Memory B cell (primary cell): Measurements from ENCODE around the gene CTAGE6.
"Not testable (repeated sequence)": the region's sequence is repeated elsewhere in the genome, so short reads cannot be mapped to it uniquely, and the experiment has no call there.

Source experiments
- ATAC-seq: fragments of 150-1000 bp; cut with Tn5 transposase; 2 replicates; pipeline ENCODE4 v1.10.0; 2021; ENCODE audit warnings: low read depth, mild to moderate bottlenecking, moderate library complexity
- DNase-seq, 2 donors: peaks; one replicate each; pipeline ENCODE4 v3.0.0; 2022; ENCODE audit warnings: low spot score in 2 of 2
- H3K27ac Mint-ChIP-seq: one replicate; pipeline ENCODE4 v1.8.0; 2022; ENCODE audit warnings: mild to moderate bottlenecking, moderate library complexity, mixed read lengths
- H3K27me3 Mint-ChIP-seq: one replicate; pipeline ENCODE4 v1.8.0; 2022; ENCODE audit warnings: mixed read lengths
- H3K36me3 Mint-ChIP-seq: one replicate; pipeline ENCODE4 v1.8.0; 2022; ENCODE audit warnings: mild to moderate bottlenecking, mixed read lengths
- H3K4me1 Mint-ChIP-seq: one replicate; pipeline ENCODE4 v1.8.0; 2022; ENCODE audit warnings: mixed read lengths
- H3K4me3 Mint-ChIP-seq: one replicate; pipeline ENCODE4 v1.8.0; 2022; ENCODE audit warnings: mild to moderate bottlenecking, moderate library complexity, mixed read lengths
- H3K9me3 Mint-ChIP-seq: one replicate; pipeline ENCODE4 v1.8.0; 2022; ENCODE audit warnings: mixed read lengths

Gene CTAGE6, protein sequence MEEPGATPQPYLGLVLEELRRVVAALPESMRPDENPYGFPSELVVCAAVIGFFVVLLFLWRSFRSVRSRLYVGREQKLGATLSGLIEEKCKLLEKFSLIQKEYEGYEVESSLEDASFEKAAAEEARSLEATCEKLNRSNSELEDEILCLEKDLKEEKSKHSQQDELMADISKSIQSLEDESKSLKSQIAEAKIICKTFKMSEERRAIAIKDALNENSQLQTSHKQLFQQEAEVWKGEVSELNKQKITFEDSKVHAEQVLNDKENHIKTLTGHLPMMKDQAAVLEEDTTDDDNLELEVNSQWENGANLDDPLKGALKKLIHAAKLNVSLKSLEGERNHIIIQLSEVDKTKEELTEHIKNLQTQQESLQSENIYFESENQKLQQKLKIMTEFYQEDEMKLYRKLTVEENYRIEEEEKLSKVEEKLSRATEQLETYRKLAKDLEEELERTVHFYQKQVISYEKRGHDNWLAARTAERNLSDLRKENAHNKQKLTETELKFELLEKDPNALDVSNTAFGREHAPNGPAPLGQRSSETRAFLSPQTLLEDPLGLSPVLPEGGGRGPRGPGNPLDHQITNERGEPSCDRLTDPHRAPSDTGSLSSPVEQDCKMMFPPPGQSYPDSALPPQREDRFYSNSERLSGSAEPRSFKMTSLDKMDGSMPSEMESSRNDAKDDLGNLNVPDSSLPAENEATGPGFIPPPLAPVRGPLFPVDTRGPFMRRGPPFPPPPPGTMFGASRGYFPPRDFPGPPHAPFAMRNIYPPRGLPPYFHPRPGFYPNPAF

DNA sequence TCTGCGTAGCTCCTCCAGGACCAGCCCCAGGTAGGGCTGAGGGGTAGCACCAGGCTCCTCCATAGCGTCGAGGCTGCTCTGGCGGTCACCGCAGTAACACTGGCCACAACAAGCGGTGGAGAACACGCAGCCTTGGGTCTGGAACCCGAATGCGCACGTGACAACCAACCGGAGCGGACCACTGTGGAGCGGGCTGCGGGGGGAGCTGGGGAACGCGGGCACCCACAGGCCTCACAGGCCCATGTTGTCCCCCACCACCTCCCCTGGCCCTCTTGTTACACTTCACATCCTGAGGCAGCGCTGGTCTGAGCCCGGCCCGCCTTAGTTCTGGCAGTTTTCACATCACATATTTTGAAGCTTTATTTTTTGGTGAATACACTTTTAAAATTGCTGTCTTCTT is at the start of gene CTAGE6:
Gene CTAGE6, minus strand, starts transcription at position 101 of the 400 bp plus-strand sequence. Its CDS starts 38 bp downstream, at position 63.
- not testable (repeated sequence) for H3K4me1 Mint-ChIP-seq, ATAC-seq, H3K9me3 Mint-ChIP-seq, H3K4me3 Mint-ChIP-seq, H3K36me3 Mint-ChIP-seq, DNase-seq, H3K27me3 Mint-ChIP-seq, H3K27ac Mint-ChIP-seq

DNA sequence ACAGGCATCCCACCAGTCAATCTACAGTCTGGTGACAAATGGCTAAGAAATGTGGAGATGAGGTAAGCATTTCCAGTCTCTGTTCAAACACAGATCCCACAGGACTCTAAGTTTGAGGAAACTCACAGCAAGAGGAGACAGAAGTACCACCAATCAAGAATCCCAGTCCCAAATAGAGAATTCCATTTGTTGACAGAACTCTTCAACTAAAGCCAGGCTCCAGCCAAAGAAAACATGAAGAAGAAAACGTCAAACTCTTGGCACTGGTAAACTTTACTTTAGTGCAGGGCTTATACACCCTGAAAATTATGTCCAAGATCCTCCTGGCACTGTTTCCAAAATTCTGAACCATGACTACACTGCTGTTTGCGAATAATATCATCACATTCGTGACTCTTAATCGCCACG is 49.2 kb upstream of the CTAGE6 start:
- not testable (repeated sequence) for DNase-seq, H3K9me3 Mint-ChIP-seq, H3K4me1 Mint-ChIP-seq, H3K36me3 Mint-ChIP-seq, ATAC-seq, H3K27me3 Mint-ChIP-seq, H3K4me3 Mint-ChIP-seq, H3K27ac Mint-ChIP-seq

DNA sequence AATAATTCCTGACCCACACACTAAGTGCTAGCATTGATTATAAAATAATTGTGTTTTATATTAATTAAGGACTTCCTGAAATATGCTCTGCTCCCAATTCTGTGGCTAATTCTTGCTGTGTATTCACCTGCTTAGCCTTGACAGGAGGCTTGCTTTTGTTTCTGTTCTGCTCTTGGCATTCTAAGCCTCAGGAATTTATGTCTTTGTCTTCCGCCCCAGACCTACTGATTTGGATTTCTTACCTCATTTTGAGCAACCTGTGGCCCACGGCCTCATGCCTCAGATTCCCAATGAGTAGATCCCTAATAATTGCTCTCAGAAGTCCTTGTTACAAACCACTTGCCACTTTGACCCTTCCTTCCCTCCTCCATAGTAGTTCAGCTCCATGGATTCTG is 40.4 kb upstream of the CTAGE6 start:
- H3K9me3 Mint-ChIP-seq, H3K27ac Mint-ChIP-seq, H3K27me3 Mint-ChIP-seq, DNase-seq, H3K4me3 Mint-ChIP-seq, ATAC-seq, H3K36me3 Mint-ChIP-seq, H3K4me1 Mint-ChIP-seq: not testable (repeated sequence)

DNA sequence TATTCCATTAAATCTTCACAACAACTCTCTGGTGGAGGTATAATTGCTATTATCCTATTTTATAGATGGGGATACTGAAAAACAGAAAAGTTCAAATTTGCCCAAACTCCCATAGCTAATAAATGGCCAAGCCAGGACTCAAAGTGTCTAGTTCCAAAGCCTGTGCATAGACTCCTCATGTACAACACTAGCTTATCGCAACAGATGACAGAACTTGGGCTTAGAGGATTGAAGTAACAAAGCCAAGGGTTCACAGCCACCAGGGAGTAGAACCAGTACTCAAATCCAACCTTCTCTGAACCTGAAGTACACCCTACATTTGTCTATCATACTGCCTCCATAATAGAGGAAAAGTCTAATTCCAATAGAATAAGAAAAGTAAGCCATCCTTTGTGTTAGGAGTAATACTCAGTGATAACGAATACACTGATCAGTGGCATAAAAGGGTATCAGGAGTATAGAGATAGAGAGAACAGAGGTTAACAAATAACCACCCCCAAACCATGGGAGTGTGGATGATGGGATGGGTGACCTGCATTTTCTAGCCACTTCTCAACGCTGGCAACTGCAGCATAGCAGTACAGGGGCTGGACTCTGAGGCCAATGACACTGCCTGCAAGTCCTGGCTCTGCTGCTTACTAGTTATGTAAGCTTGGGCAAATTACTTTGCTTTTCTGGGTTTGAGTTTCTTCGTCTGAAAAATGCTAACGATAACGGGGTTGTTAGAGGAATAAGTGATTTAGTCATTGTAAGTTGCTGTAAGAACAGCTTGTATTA is 39.8 kb upstream of the CTAGE6 start:
- DNase-seq, H3K9me3 Mint-ChIP-seq, ATAC-seq, H3K4me1 Mint-ChIP-seq, H3K27ac Mint-ChIP-seq, H3K27me3 Mint-ChIP-seq, H3K36me3 Mint-ChIP-seq, H3K4me3 Mint-ChIP-seq: not testable (repeated sequence)

DNA sequence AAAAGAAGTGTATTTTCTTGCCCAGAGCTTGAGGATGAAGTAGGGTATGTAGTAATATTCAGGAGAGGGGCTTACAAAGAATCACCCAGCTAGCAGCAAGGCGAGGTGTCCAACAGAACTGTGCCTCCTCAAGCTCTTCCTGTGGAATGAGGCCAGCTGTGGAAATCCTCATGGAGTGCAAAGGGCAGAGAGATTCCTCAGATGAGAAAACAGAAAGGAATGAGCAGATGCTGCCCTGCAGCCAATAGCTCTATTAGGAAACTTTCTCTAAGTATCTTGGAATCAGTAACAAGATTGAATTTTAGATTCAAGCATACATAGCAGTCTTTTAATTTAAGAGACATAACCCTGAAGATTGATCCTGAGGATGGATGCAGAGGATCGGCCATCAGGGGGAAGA is 38.2 kb upstream of the CTAGE6 start:
- H3K36me3 Mint-ChIP-seq, H3K27ac Mint-ChIP-seq, ATAC-seq, H3K4me3 Mint-ChIP-seq, H3K9me3 Mint-ChIP-seq, H3K4me1 Mint-ChIP-seq, H3K27me3 Mint-ChIP-seq, DNase-seq: not testable (repeated sequence)

DNA sequence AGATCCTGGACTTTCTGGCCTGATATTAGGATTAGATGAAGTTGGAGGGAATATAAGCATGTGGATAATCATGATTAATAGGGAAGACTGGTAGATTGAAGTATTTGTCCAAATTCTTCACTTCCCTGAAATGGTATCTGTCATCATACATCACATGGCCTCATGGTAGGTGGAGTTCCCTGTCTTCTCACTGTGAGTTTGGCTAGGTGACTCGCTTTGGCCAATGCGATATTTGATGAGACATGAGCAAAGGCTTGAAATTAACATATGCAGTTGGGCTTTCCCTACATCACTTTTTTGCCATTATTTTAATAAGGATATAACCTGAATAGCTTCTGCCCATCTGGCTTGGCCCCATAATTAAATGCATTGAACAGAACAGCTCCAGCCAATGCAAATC is 35.1 kb upstream of the CTAGE6 start:
- not testable (repeated sequence) for H3K9me3 Mint-ChIP-seq, H3K27ac Mint-ChIP-seq, H3K27me3 Mint-ChIP-seq, DNase-seq, H3K36me3 Mint-ChIP-seq, H3K4me3 Mint-ChIP-seq, H3K4me1 Mint-ChIP-seq, ATAC-seq

DNA sequence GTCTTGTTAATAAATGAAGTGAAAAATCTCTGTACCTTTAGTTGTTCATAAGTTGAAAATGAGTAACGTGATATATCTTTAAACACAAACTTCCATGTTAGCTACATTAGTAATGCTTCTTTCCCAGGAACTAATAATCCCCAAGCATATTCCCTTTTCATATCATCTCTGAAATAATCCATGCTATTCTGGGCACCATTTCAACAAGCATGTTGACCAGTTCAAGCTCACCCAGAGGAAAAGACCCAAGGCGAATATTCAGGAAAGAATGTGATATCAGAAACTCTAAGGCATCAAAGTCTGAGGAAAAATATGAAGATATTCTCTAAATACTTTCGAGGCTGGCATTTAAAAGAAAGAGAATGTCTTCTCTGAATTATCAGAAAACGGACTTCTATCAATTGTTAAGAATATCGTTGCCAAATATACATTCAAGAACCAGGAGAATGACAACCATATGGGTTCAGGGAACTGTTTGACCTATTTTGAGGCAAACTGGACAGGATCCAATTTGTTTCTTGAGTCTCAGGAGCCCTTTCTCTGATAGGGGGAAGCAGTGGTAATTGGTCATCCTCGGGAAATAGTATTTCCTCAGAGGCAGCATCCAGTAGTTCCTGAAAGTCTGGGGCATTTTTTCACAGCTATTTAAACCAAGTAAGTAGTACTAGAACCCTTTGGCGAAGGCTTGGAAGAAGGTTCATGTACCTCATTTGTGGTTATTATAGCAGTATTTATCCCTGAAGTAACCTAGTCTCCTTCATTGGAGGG is 28.1 kb upstream of the CTAGE6 start:
- DNase-seq, H3K4me3 Mint-ChIP-seq, ATAC-seq, H3K27me3 Mint-ChIP-seq, H3K4me1 Mint-ChIP-seq, H3K36me3 Mint-ChIP-seq, H3K27ac Mint-ChIP-seq, H3K9me3 Mint-ChIP-seq: not testable (repeated sequence)

DNA sequence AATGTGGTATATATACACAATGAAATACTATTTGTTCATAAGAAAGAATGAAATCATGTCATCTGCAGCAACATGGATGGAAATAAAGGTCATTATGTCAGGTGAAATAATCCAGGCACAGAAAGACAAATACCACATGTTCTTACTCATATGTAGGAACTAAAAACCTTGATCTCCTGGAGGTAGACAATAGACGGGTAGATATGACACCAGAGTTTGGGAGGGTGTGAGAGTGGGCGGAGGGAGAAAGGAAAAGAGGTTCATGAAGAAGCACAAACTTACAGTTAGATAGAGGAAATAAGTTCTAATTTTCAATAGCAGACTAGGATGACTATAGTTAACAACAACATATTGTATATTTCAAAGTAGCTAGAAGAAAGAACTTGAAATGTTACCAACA is 22.1 kb upstream of the CTAGE6 start:
- not testable (repeated sequence) for DNase-seq, H3K4me3 Mint-ChIP-seq

DNA sequence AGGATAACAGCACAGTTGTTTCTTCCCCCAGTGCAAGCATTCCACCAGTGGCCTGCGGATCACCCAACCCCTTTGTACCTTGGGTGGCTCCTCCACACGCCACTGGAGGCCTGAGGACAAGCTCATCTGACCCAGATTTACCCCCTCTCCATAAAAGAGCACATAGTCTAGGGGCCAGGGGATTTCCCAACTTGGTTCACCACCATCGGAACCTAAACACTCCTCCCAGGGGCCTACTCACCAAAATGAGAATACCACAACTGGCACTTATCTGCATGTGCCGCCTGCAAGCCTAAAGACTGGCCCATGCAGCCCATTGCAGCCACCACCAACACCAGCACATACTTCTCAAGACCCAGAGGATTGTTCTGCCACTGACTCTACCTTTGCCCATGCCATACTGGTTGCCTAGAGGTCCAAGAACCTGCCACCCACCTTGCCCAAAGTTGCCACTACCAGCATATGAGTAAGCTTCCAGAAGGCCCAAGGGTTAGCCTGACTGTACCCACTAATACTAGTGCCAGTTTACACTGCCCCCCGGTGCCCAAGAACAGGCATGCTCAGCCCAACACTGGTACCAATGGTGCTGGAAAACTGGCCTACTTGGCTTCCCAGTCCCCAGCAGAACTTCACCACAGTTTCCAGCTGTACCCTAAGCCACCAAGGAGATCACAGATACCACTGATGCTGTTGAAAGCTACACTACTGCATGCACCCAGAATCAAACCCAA is 15.4 kb upstream of the CTAGE6 start:
- H3K36me3 Mint-ChIP-seq, H3K27me3 Mint-ChIP-seq, H3K4me3 Mint-ChIP-seq, ATAC-seq, DNase-seq, H3K4me1 Mint-ChIP-seq, H3K9me3 Mint-ChIP-seq, H3K27ac Mint-ChIP-seq: not testable (repeated sequence)

More for the DNA sequence above, 22.1 kb upstream of the CTAGE6 start:
- not testable (repeated sequence) for H3K27me3 Mint-ChIP-seq, H3K36me3 Mint-ChIP-seq, H3K27ac Mint-ChIP-seq, H3K4me1 Mint-ChIP-seq, ATAC-seq, H3K9me3 Mint-ChIP-seq

DNA sequence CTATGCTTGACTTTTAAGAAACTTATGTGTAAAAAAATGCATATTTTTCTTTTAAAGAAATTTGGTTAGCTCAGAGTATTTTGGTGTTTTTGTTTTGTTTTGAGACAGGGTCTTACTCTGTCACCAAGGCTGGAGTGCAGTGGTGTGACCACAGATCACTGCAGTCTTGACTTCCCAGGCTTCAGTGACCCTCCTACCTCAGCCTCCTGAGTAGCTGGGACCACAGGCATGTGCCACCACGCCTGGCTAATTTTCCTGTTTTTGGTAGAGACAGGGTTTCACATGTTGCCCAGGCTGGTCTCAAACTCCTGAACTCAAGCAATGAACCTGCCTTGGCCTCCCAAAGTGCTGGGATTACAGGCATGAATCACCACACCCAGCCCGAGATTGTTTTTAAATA is 10.0 kb upstream of the CTAGE6 start:
- not testable (repeated sequence) for H3K36me3 Mint-ChIP-seq, H3K27me3 Mint-ChIP-seq, H3K9me3 Mint-ChIP-seq, DNase-seq, ATAC-seq, H3K4me3 Mint-ChIP-seq, H3K4me1 Mint-ChIP-seq, H3K27ac Mint-ChIP-seq

DNA sequence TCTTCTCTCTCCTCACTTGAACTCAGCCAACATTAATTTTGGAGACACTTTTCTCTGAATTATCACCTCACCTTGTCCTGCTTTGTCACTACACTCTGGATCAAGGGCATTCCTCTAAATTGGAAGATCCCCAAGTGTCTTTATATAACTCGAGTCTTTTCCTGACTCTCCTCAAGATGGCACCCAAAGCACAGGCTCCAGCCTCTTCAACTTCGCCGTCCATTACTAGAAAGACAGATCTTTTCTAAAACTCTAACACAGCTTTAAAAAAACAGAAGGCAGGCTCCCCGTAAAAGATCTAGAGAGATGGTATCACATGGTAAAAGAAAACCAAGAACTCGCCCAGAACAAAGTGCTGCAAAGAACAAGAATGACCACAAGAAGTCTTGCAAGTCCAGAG is 8.2 kb upstream of the CTAGE6 start:
- DNase-seq, H3K4me3 Mint-ChIP-seq, ATAC-seq, H3K36me3 Mint-ChIP-seq, H3K9me3 Mint-ChIP-seq, H3K27ac Mint-ChIP-seq, H3K27me3 Mint-ChIP-seq, H3K4me1 Mint-ChIP-seq: not testable (repeated sequence)

DNA sequence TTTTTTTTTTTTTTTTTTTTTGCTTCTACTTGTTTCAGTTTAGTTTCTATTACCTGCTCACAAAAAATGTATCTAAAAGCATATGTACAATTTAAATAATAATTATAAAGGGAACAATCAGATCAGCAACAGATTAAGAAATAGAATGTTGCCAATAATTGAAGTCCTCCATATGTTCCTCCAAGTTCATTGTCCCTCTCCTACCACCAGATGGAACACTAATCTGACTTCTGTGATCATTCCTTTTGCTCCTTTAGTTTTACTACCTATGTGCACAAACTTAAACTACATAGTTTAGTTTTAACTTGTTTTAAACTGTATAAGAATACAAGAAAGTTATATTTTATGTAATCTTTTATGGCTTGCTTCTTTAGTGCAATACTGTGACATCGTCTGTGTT is 5.6 kb upstream of the CTAGE6 start:
- not testable (repeated sequence) for DNase-seq, H3K27ac Mint-ChIP-seq, H3K9me3 Mint-ChIP-seq, H3K36me3 Mint-ChIP-seq, H3K4me3 Mint-ChIP-seq, H3K27me3 Mint-ChIP-seq, ATAC-seq, H3K4me1 Mint-ChIP-seq

DNA sequence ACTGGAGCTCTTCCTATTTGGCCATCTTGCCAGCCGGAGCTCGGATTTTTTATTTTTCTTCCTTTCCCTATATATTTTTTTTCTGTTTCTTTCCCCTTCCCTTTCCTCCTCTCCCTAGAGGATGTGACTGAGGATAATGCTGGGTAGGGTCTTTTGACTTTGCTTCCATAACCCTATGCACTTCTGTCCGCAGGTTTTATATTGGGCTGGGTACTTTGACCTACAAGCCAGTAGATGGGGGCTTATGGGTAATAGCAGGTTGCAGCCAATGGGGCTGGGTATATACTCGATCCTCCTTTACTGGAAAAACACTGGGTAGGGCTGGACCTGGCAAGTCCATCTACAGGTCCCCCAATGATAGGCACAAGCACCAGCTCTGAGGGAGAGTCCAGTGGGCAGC is 12.2 kb downstream of the CTAGE6 start:
- H3K4me3 Mint-ChIP-seq, DNase-seq, H3K36me3 Mint-ChIP-seq, ATAC-seq, H3K27me3 Mint-ChIP-seq, H3K4me1 Mint-ChIP-seq, H3K27ac Mint-ChIP-seq, H3K9me3 Mint-ChIP-seq: not testable (repeated sequence)
